OCI-LY1 (cell line): Measurements from ENCODE around the gene PTPRD.

Experiments
- H2AFZ ChIP-seq: fragments of 200-600 bp; sonication (generic), shearing (Covaris generic); 2 replicates; pipeline ENCODE4 v1.6.0; 2014; ENCODE audit warnings: antibody characterized with exemption, mild to moderate bottlenecking, low read length
- H3F3A ChIP-seq: fragments of 200-600 bp; sonication (generic), shearing (Covaris generic); 2 replicates; pipeline ENCODE4 v1.6.0; 2014; ENCODE audit warnings: mild to moderate bottlenecking, antibody characterized with exemption, low read length, moderate library complexity; ENCODE audit not compliant: insufficient read depth
- H3K27ac ChIP-seq: fragments of 200-600 bp; sonication (generic); 2 replicates; pipeline ENCODE4 v1.5.1; 2014; ENCODE audit warnings: low read length, mixed run types, mild to moderate bottlenecking, low read depth; ENCODE audit not compliant: poor library complexity, severe bottlenecking
- H3K27me3 ChIP-seq: fragments of 200-600 bp; sonication (generic); 2 replicates; pipeline ENCODE4 v1.6.0; 2014; ENCODE audit warnings: antibody characterized with exemption, mild to moderate bottlenecking, low read length, moderate library complexity; ENCODE audit not compliant: insufficient read depth
- H3K36me3 ChIP-seq: fragments of 200-600 bp; sonication (generic); 2 replicates; pipeline ENCODE4 v1.6.1; 2014; ENCODE audit warnings: mild to moderate bottlenecking, antibody characterized with exemption, low read length, moderate library complexity, mixed read lengths; ENCODE audit not compliant: insufficient read depth
- H3K4me1 ChIP-seq: fragments of 200-600 bp; sonication (generic); 2 replicates; pipeline ENCODE4 v1.5.1; 2014; ENCODE audit warnings: mild to moderate bottlenecking, low read length, moderate library complexity; ENCODE audit not compliant: insufficient read depth, severe bottlenecking
- H3K4me2 ChIP-seq: fragments of 200-600 bp; sonication (generic), shearing (Covaris generic); 2 replicates; pipeline ENCODE4 v1.6.1; 2014; ENCODE audit warnings: low read length
- H3K4me3 ChIP-seq: fragments of 200-600 bp; sonication (generic); 2 replicates; pipeline ENCODE4 v1.5.1; 2014; ENCODE audit warnings: low read length, low read depth, mild to moderate bottlenecking, mixed read lengths; ENCODE audit not compliant: poor library complexity, severe bottlenecking
- H3K79me2 ChIP-seq: fragments of 200-600 bp; shearing (Covaris generic); 2 replicates; pipeline ENCODE4 v1.6.1; 2016; ENCODE audit warnings: mixed run types, low read length, mixed read lengths; ENCODE audit not compliant: insufficient read depth
- H3K9ac ChIP-seq: fragments of 200-600 bp; sonication (generic), shearing (Covaris generic); 2 replicates; pipeline ENCODE4 v1.6.1; 2014; ENCODE audit warnings: mild to moderate bottlenecking, low read length, mixed read lengths
- H3K9me2 ChIP-seq: fragments of 200-600 bp; sonication (generic), shearing (Covaris generic); 2 replicates; pipeline ENCODE4 v1.6.1; 2014; ENCODE audit warnings: low read depth, mild to moderate bottlenecking, low read length, mixed read lengths
- H3K9me3 ChIP-seq: fragments of 200-600 bp; shearing (Covaris generic); 2 replicates; pipeline ENCODE4 v1.6.1; 2014; ENCODE audit warnings: low read length, mixed read lengths
- H4K20me1 ChIP-seq: fragments of 200-600 bp; sonication (generic), shearing (Covaris generic); 2 replicates; pipeline ENCODE4 v1.6.0; 2016; ENCODE audit warnings: mild to moderate bottlenecking, low read length; ENCODE audit not compliant: insufficient read depth
- CTCF ChIP-seq: fragments of 200-600 bp; sonication (generic), shearing (Covaris generic); IDR thresholded peaks from 2 replicates; pipeline ENCODE4 v1.5.1; 2017; ENCODE audit warnings: mild to moderate bottlenecking, antibody characterized with exemption, low read length, moderate library complexity, mixed read lengths
- EZH2 ChIP-seq: fragments of 200-600 bp; sonication (generic), shearing (Covaris generic); IDR thresholded peaks from 2 replicates; pipeline ENCODE4 v1.8.0; 2017; ENCODE audit warnings: borderline replicate concordance, mixed run types, mild to moderate bottlenecking, antibody characterized with exemption, low read length, moderate library complexity, mixed read lengths

PTPRD gene

GRCh38 chr9:10208691-10209069, 404.1 kb downstream of the PTPRD start:
- Histone ChIP-seq H3K4me1 (peaks cover 13% of the 10 kb centered on the region), H3K27ac (no peak overlapping the region), H3K4me2 (peak overlapping the region; percentile 76), H3K27me3 (no peaks in the 10 kb centered on the region), H4K20me1 (no peaks in the 10 kb centered on the region), H3K36me3 (no peaks in the 10 kb centered on the region), H3K9me2 (no peaks in the 10 kb centered on the region), H3K9ac (peak overlapping the region; percentile 59), H3K4me3 (peak overlapping the region; percentile 52), H3F3A (no peaks in the 10 kb centered on the region), H3K79me2 (no peaks in the 10 kb centered on the region), H2AFZ (peak overlapping the region; percentile 96), H3K9me3 (no peaks in the 10 kb centered on the region)
- TF ChIP-seq EZH2 (no peak), CTCF (no peak)

GRCh38 chr9:10204276-10204675, 408.5 kb downstream of the PTPRD start:
- TF ChIP-seq CTCF (no peak), EZH2 (no peak)
- Histone ChIP-seq H3K27me3 (no peaks in the 10 kb centered on the region), H3K9ac (no peak overlapping the region), H3K4me3 (no peak overlapping the region), H4K20me1 (no peaks in the 10 kb centered on the region), H3K9me2 (no peaks in the 10 kb centered on the region), H2AFZ (no peak overlapping the region), H3F3A (no peaks in the 10 kb centered on the region), H3K27ac (no peak overlapping the region), H3K4me1 (peaks cover 13% of the 10 kb centered on the region), H3K79me2 (no peaks in the 10 kb centered on the region), H3K4me2 (no peak overlapping the region), H3K36me3 (no peaks in the 10 kb centered on the region), H3K9me3 (no peaks in the 10 kb centered on the region)

- H3K79me2 ChIP-seq, result no peaks in the 10 kb centered on the region
- no peak overlapping the region for H3K4me2 ChIP-seq
- no peak overlapping the region for H3K9ac ChIP-seq
- no peak overlapping the region for H3K4me3 ChIP-seq
- TF ChIP-seq CTCF (no peak), EZH2 (no peak)
- no peaks in the 10 kb centered on the region for H3K9me2 ChIP-seq
- H4K20me1 ChIP-seq, result no peaks in the 10 kb centered on the region
- H2AFZ ChIP-seq, result no peak overlapping the region
- no peaks in the 10 kb centered on the region for H3K9me3 ChIP-seq
- no peak overlapping the region for H3K27ac ChIP-seq
- no peaks in the 10 kb centered on the region for H3F3A ChIP-seq
- no peaks in the 10 kb centered on the region for H3K27me3 ChIP-seq
- no peaks in the 10 kb centered on the region for H3K36me3 ChIP-seq
- no peaks in the 10 kb centered on the region for H3K4me1 ChIP-seq
These were observed 439.2 kb downstream of the PTPRD start for GRCh38 chr9:10173561-10173960.
